GM21515 (cell line): ENCODE data around the gene TMC3.

ENCODE experiments used
- ATAC-seq: cut with Tn5 transposase; IDR thresholded peaks from one replicate; pipeline ENCODE4 v1.9.1; 2021; ENCODE audit not compliant: unreplicated experiment

Gene TMC3

GRCh38 chr15:81301385-81301784, 72.6 kb downstream of the TMC3 start:
- peak; percentile 7 for ATAC-seq

- no peak for ATAC-seq
These were observed 74.3 kb downstream of the TMC3 start for GRCh38 chr15:81299630-81300273.

GRCh38 chr15:81299156-81299555, 74.9 kb downstream of the TMC3 start:
- ATAC-seq, result no peak

DNA sequence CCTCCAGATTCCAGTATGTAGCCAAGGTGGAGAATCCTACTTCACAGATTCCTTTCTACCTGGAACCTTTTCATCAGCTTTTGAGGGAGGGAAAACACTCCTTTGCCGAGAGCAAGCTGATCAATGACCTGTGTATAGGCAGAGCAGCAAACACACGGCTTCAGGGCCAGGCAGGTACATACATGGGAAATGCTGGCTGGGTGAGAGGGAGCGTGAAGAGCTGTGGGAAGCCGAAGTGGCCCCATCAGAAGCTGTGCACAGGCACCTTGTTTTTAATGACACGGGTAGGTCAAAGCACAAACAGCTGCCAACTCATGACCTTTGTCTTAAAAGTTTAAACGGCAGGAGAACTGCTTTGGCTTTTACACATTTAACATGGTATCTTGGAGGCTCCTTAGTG, 75.4 kb downstream of the TMC3 start:
- ATAC-seq, result no peak

DNA sequence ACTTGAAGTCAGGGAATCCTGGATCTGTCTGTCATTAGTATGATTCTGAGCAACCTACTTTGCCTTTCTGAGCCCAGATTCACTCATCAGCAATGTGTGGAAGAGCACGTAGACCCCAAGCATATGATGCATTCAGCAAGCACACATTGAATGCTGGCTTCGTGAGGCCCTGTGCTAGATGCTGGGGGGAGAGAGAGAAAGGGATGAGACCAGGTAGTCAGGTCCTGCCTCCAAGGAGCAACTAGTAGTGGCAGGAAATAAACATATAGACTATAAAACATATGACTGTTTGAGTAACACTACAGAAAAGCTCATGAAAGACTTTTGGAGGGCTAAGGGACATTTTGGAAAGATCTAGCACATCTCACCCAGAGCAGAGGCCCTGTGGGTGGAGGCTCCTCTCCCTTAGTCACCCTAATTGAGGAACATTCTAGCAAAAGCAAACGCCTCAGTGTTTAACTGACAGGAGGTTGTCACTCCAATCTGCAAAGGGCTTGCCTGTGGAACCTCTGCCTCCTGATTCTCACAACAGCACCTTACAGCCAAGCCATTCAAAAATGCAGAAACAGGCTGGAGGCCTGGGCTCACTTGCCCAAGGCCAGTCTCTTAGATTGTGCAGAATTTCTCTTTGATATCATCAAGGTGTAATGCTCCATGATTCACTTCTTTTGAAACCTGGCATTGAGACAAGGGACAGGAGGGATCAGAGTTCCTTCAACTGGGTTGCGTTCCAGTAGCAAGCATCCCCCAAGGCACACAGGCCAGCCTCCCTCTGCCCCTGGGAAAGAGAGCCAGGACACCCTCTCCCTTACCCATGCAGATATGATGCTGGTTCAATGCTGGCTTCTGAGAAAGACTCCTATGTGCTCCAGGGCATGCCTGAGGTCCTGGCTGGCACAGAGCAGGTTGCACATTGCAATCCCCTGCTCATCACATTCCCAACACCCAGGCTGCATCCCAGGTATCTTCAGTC, 76.1 kb downstream of the TMC3 start:
- ATAC-seq, result no peak

- ATAC-seq, result no peak
These were observed 76.9 kb downstream of the TMC3 start for GRCh38 chr15:81297147-81297572.

DNA sequence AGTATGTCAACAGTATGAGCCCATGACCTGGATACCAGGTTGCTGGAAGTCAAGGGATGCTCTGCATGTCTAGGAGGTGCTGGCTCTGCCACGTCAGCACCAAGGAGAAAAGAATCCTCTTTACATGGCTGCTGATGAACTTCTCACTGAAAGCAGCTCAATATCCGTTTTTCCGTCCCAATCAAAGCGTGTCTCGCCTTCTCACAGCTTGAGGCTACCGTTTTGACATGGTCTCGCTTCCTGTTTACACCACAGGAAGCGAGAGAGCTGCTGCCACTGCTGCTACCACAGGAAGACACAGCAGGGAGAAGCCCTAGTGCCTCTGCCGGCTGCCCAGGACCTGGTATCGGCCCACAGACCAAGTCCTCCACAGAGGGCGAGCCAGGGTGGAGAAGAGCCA, 77.3 kb downstream of the TMC3 start:
- peak; percentile 45 for ATAC-seq

DNA sequence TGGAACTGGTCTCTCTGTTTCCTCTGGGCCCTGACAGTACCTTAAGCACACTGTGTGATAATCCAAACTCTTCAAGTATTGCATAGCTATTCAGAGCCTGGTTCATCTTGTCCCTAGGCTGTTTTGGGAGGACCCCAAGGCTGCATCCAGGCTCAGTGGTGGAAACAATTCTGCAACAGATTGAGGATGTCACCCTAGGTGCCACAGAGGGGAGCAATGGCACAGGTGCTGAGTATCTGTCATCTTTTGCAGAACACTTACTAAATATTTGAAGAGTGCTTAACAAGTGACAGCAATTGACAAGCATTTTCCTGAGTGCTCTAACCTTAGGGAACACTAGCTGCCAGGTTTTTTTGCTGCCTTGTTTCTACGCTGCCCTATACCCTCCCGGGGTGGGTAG, 77.8 kb downstream of the TMC3 start:
- no peak for ATAC-seq

DNA sequence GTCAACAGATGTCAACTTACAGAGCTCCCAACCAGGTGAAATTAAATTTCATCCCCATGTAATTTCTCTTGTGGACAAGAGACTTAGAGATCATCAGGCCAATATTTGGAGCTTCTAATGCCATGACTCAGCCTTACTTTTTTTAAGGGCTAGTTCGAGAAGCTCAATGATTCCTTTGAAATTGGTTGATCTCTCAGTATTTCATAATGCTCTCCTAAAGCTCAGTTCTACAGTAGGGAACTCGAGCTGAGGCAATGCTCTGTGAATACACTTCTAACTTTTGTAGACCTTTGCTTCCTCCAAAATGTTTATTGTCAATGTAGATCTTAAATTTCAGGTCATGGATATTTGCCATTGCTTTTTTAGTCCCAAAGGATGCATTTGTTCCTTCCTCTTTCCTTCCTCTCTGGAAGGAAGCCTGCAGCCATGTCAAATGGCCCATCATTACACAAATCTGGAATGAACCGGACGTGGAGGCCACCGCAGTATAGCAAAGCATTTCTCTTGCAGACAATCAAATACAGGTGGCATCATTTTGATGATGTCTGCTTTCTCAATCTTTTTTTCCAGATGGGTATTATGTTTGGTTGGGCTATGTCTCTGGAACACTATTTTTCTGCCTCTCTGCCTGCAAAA, 78.4 kb downstream of the TMC3 start:
- ATAC-seq, result no peak

DNA sequence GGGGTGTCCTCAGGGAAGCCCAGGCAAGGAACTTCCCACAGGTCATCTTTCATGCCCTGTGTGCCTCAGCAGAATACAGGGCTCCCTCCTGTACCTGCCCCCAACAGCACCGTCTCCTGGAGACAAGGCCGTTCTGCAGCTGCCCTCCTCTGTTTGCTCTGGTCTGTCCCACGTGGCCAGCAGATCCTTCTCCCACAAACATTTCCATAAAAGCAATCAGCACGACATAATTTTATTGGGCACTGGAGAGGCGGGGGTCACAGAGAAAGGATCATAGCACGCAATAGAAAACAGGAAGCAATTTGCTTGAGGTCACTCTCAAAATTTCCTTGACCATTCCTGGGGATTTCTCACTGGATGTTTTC, 79.5 kb downstream of the TMC3 start:
- no peak for ATAC-seq

GRCh38 chr15:81293728-81294515, 80.1 kb downstream of the TMC3 start:
- peak; percentile 69 for ATAC-seq

GRCh38 chr15:81292523-81293001, 81.5 kb downstream of the TMC3 start:
- peak; percentile 26 for ATAC-seq

GRCh38 chr15:81291916-81292522, 82.0 kb downstream of the TMC3 start:
- no peak for ATAC-seq

DNA sequence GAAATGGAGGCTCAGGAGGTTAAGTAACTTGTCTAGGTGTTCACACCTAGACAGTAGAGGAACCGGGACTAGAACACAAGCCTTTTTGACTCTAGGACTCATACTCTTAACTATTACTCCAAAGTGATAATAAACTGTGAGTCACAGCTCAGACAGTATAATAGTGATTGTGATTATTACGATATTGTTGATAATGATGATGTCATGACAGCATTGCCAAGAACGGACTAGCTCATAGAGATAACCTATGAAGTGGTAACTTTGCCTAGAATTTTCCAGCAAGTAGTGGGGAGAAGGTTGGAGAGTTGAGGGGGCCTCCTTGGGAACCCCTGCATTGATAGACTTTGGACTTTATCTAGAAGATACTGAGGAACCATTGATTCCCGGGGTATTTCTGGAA, 84.1 kb downstream of the TMC3 start:
- ATAC-seq, result no peak

GRCh38 chr15:81288616-81289015, 85.4 kb downstream of the TMC3 start:
- no peak for ATAC-seq

DNA sequence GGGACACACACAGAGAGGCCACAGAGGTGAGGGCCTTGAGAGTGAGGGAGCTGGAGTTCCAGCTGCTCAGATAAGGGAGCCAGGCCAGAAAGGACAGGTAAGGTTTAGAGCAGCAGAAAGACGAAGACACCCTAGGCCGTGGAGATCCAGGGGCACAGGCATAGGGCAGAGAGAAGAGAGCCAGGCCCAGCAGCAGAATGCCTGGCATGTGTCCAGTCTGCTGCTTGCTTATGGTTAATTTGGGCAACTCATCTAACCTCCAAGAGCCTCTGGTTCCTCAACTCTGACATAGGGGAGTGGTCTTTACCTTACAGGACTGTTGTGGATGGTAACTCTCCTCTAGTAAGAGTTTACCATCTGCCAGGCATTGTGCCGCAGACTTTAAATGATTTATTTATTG, 86.0 kb downstream of the TMC3 start:
- ATAC-seq, result no peak

- ATAC-seq, result no peak
These were observed 87.3 kb downstream of the TMC3 start for GRCh38 chr15:81286621-81287121.

DNA sequence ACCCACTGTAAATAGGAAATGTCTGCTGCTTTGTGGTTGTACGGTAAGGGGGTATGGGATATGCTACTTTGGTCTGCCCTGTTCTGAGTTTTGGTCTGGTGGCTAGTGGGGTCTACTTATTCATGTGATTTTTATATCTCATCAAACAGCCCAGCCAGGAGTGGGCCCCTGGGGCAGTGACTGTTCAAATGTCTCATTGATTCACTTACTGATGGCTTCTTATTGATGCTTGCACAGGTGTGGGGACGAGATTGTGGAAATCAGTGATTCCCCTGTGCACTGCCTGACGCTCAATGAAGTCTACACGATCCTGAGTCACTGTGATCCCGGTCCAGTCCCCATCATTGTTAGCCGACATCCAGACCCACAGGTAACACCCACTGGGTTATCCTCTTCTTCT, 88.6 kb downstream of the TMC3 start:
- ATAC-seq, result no peak

GRCh38 chr15:81284256-81285031, 89.6 kb downstream of the TMC3 start:
- ATAC-seq, result no peak

- ATAC-seq, result no peak
These were observed 91.1 kb downstream of the TMC3 start for GRCh38 chr15:81282911-81283310.
